ENCODE measurements around the gene MMP2. TPM values are rescaled to one million over a fixed set of nuclear protein-coding genes. Genes with fewer than 3 reads are reported as not detected.

MMP2 gene
- total and polyA plus RNA-seq, 2 of the 8 experiments (the other 6 are each of a cell fraction or from before 2014, with no cell fraction given) = 33.6 to 58.2 TPM

DNA sequence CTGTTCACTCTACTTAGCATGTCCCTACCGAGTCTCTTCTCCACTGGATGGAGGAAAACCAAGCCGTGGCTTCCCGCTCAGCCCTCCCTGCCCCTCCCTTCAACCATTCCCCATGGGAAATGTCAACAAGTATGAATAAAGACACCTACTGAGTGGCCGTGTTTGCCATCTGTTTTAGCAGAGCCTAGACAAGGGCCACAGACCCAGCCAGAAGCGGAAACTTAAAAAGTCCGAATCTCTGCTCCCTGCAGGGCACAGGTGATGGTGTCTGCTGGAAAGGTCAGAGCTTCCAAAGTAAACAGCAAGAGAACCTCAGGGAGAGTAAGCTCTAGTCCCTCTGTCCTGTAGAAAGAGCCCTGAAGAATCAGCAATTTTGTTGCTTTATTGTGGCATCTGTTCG is 27.1 kb downstream of the MMP2 start (continued):
- TF ChIP-seq CEBPB (IDR thresholded peaks at IDR 0.05; ENCODE audit: low read depth, low read length) (no peak), EZH2 (IDR thresholded peaks at IDR 0.05; ENCODE audit: low read depth, low read length, severe bottlenecking) (no peak), CREB1 (IDR thresholded peaks at IDR 0.05) (no peak), POLR2AphosphoS5 (IDR thresholded peaks at IDR 0.05; ENCODE audit: low read depth, low read length) (no peak)
